GM19240 (cell line): ENCODE data around the gene PEBP1.

Experiments used
- DNase-seq: peaks from one replicate; pipeline ENCODE4 v3.0.0; 2011; ENCODE audit warnings: low spot score; ENCODE audit not compliant: insufficient read length

PEBP1 gene

DNA sequence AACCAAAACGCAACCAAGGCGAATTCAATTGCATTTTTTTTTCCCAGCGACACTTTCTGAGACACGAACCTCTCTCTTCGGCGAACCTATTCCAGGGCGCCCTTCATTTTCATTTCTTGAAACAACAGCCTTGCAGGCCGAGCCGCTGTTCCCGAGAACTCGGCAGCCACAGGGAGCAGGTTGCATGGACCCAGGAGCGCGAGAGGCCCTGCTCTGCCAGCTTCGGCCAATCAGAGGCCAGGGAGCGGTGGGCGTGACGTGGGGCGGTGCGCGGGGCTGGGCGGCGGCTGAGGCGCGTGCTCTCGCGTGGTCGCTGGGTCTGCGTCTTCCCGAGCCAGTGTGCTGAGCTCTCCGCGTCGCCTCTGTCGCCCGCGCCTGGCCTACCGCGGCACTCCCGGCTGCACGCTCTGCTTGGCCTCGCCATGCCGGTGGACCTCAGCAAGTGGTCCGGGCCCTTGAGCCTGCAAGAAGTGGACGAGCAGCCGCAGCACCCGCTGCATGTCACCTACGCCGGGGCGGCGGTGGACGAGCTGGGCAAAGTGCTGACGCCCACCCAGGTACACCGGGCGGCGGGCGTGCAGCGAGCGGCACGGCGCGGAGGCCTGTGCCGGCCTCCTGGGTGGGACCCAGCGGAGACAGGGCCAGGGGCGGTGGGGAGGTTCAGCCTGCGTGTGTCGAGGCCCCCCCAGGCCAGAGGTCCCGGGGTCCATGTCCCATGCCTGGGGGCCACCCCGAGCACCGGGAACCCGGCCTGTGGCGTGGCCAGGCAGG, at the start of gene PEBP1:
TSS of gene PEBP1 (plus strand) at position 337 of the 771 bp plus-strand sequence. CDS start at position 423, 86 bp downstream.
- DNase-seq: peak; percentile 86

DNA sequence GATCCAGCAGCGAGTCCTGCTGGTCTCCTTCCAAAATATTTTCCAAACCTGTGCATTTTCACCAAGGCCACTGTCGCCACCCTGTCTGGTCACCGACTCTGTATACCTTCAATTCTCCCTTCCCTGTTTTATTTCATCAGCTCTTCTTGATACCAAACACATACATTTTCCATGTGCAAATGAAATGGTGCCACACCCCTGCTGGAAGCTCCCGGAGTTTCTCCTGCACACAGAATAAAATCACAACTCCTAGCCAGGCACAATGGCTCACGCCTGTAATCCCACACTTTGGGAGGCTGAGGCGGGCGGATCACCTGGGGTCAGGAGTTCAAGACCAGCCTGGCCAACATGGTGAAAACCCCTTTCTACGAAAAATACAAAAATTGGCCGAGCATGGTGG, 46.1 kb upstream of the PEBP1 start:
- no peak for DNase-seq

DNA sequence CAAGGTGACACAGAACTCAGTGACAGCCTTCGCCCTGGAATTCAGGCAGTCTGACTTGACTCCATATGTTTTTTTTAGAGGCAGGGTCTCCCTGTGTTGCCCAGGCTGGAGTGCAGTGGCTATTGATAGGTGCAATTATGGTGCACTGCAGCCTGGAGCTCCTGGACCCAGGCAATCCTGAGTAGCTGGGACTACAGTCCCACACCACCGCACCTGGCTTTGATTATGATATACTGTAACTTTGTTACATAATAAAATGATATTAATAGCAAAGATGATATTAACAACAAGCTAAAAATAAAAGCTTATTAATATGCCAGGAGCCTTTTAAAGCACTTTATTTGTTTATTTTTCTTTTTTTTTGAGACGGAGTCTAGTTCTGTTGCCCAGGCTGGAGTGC, 41.9 kb upstream of the PEBP1 start:
- DNase-seq: no peak

DNA sequence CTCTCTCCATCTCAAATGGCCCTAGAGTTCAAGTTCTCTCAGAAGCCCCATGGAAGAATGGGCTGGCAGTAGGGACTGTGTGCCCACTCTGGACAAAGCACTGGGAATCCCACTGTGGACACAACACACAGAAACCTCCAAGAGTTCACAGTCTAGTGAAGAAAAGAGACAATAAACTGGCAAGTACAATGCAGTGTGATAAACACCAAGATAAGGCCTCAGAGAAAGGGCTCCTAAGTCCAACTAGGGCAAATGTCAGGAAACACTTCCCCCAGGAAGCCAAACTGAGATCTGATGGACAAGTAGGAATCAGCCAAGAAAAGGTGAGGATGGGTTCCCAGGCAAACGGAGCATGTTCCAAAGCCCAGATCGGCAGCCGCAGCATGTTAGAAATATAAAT, 37.5 kb upstream of the PEBP1 start:
- no peak for DNase-seq

DNA sequence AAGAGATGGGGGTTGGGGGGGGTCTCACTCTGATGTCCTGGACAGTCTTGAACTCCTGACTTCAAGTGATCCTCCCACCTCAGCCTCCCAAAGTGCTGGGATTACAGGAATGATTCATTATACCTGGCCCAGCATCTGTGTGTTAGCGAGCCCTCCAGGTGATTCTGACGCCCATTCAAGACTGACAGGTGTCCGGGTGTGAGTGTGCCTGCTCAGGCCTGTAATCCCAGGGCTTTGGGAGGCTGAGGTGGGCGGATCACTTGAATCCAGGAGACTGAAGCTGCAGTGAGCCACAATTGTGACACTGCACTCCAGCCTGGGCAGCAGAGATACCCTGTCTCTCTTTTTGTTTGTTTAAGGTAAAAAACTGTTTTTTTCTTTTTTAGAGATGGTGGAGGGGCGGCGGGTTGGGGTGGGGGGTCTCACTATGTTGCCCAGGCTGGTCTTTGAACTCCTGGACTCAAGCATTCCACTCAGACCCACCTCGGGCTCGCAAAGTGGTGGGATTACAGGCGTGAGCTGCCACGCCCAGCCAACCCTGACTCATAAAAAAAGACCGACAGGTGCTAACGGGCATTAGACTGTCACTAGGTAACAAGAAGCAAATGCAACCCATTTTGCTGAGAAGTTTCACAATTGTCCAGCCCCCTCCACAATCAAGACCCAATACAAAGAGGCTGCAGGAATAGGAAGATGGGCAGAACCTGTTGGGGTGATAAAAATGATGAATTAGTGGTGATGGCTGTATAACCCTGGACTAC, 36.8 kb upstream of the PEBP1 start:
- DNase-seq: no peak

DNA sequence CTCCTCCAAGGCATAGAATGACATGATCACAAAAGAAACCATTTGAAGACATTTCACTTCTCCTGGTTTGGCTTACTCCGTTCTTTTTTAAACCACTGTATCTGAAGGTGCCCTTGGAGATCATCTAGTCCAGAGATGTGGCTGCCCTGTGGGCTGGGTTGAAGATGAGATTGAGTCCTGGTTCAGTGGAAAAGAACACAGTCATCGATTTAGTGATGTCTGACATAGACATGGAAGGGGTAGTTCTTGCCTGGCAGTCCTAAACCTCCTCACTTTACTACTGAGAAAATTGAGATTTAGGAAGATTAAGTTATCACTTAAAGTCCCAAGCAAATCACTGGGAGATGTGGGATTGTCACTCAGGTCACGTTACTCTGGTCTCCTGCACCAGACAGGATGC, 34.9 kb upstream of the PEBP1 start:
- DNase-seq: no peak

DNA sequence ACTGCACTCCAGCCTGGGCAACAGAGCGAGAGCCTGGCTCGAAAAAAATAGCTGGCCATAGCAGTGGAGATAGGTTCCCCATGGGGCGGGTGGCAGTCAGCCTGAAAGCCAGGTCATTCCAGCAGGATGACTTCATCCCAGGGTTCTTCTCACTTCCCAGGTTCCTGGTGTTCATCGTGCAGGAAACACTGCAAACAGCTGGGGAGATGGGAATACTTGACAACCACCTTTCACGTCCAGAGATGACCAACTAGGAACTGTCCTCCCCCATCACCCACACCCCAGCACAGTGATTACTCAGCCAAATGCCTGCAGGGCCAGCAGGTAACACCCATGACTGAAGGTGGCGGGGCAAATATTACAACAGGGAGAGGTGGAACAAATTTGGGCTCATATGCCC, 33.9 kb upstream of the PEBP1 start:
- DNase-seq: no peak

DNA sequence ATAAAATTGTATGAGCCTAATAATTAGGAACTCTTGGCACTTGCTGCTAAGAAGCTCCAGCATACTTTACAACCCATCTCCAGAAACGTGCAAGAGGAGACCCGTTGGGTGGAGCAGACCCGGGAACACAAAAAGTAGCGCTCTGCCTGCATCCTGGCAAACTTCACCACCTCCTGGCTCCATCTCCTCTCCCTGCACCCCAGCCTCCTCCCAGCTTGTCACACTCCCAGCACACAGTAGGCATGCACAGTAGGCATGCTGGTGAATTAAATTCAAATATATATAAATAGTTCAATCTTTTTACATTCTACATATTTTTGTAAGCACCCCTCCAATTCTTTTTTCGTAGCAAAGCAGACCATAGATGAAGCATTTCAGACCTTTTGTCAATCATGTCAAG, 33.3 kb upstream of the PEBP1 start:
- DNase-seq: no peak

DNA sequence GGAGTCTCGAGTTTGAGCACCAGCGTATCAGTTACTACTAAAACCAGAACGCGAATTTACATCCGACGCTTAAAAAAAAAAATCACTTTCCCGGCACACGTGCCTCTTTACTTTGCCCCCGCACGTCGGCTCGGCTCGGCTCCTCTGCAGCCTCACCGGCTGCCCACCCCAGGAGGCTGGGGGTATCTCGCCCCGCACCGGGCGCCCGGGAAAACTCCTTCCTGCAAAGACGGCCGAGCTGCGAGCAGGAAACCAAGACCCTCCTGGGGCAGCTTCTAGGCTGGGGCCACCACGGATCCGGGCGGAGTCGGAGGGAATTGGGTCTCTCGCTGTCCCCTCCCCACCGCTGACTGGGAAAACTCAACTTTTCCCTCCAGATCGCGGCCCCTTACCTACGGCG, 32.7 kb upstream of the PEBP1 start:
- no peak for DNase-seq

DNA sequence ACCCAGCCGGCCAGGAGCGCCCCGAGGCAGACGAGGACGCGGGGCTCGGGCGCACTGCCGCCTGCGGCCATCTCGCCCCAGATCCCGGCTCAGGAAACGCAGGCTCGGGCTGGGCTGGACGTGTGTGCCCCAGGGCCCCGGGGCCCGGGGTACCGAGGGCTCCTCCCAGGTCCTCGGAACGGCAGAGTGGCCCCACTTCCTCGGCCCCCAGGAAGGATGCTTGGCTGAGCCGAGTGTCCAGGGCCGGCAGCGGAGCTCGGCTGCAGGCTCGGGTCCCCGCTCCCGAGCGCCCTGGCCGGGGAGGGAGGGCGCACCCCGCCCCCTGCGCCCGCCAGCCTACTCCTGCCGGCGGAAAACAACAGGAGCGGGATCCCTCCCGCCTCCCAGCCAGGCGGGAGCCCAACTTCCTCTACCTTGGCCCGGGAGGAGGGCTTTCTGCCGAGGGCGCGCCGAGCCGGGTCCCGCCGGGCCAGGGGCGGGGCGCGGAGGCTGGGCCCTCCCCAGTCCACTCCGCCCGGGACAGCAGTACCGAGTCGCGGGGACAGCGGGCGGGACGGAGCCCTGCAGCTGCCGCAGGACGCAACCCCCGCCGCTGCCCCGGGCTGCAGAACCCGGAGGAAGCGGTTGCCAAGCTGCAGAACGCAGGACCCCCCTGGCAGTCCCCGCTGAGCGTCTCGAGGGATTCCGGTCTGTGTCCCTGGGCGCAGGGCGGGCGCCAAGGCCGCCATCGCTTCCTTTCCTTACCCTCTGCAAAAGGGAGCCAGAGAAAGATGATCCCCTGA, 32.1 kb upstream of the PEBP1 start, which contains the start of gene VSIG10:
TSS of gene VSIG10 (minus strand) at position 411 of the 782 bp plus-strand sequence. CDS start at position 71, 340 bp downstream.
- DNase-seq: no peak

DNA sequence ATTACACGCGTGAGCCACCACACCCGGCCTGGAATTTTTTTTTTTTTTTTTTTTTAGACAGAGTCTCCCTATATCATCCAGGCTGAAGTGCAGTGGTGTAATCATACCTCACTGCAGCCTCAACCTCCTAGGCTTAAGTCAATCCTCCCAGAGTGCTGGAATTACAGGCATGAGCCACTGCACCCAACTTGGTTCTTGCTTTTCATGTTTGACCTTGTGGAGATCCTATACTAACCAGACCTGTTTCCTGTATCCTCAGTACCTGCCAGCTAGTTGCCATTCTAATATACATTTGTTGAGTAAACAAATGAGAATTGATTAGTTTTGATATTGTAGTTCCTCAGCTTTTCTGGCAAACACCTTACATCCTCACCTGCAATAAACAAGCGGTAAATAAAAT, 28.9 kb upstream of the PEBP1 start:
- no peak for DNase-seq

DNA sequence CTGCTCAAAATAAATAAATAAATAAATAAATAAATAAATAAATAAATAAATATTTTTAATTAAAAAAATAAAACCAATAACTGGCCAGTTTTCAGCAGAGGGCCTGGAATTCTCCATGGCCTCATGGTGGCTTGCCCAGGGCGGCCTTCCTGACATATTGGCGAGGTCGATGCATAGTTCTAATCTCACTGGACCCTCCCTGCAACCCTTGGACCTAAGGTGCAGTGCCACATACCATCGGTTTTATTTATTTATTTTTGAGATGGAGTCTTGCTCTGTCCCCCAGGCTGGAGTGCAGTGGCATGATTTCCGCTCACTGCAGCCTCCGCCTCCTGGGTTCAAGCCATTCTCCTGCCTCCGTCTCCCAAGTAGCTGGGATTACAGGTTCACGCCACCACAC, 28.2 kb upstream of the PEBP1 start:
- DNase-seq: no peak

DNA sequence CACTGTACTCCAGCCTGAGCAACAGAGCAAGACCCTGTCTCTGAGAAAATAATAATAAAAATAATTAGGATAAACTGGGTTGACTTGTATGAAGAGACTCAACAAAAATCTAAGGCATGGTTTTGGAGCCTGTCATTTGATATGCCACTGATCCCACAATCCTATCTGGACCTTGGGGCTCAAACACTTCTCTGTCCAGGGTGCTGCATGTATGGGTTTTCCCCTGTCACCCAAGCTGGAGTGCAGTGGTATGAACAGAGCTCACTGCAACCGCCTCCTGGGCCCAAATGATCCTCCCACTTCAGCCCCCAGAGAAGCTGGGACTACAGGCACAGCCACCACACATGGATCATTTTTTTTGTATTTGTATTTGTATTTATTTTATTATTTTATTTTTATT, 26.8 kb upstream of the PEBP1 start:
- no peak for DNase-seq

DNA sequence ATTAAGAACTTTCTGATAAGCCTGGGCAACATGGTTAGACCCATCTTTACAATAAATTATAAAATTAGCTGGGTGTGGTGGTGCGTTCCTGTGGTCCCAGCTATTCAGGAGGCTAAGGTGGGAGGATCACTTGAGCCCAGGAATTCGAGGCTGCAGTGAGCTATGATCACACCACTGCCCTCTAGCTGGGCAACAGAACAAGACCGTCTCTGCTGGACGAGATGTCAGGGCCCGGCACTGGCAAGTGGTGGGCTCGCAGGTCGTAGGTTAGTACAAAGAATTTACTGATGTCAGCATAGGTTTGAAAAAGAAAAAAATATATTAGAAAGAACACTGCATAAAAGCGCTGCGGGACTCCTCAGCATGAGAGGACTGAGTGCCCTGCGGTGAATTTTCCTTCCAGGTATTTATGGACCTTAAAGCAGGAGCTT, 16.5 kb upstream of the PEBP1 start:
- DNase-seq: no peak

DNA sequence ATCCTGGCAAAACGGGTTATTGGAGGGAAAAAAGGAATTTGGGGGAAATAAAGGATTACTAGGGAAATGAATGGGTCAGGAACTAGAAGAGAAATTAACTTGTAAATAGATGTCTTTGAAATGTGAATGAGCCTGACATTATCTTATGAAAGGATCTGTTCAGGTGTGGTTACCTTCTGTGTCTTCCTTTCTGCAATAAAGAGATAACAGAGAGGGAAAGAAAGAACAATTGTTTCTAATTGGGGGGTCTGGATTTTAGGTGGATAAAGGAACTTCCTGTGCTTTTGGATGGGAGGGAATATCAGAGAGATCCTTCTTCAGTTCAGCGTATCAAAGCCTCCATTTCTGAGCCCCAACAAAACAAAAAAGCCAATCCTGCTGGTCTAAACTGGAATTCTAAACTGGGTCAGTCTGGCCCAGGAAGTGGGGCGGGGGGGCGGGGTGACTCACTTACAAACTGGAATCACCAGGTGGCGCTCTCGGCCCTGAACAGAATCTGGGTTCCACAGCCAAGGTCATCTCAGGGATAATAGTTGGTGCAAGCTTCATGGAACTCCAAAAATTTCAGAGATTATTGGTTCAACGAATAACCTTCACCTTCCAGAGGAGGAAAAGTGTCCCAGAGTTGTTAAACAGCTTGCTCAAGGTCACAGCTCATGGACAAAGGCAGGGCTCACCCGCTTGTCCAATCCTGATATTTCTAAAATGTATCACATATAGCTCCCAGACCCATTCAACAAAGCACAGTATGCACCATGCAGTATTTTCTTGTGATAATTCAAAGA, 15.2 kb upstream of the PEBP1 start:
- peak; percentile 85 for DNase-seq

DNA sequence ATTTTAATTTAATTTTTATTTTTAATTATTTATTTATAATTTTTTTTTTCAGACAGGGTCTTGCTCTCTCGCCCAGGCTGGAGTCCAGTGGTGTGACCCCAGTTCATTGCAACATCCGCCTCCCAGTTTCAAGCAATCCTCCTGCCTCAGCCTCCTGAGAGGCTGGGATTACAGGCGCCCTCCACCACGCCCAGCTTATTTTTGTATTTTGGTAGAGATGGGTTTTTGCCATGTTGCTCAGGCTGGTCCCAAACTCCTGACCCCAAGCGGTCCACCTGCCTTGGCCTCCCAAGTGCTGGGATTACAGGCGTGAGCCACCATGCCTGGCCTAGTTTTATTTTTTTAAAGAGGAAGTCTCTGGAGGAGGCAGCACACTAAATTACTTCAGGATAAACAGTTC, 13.7 kb upstream of the PEBP1 start:
- no peak for DNase-seq

DNA sequence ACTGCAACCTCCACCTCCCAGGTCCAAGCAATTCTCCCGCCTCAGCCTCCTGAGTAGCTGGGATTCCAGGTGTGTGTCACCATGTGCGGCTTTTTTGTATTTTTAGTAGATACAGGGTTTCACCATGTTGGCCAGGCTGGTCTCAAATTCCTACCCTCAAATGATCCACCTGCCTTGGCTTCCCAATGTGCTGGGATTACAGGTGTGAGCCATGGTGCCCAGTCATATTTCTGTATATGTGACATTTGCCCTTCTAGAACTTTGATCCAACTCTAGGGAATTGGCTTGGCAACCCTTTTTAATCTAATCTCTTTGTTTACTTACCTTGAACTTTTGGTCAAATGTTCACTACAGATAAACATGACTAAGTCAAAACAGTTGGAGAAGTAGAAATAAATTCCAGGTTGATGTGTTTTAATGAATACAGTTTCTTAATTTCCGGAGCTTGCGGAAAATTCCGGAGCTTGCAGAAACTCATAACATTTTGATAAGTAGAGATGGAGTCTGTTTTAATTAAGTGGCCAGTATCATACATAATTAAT, 11.5 kb upstream of the PEBP1 start:
- DNase-seq: no peak

DNA sequence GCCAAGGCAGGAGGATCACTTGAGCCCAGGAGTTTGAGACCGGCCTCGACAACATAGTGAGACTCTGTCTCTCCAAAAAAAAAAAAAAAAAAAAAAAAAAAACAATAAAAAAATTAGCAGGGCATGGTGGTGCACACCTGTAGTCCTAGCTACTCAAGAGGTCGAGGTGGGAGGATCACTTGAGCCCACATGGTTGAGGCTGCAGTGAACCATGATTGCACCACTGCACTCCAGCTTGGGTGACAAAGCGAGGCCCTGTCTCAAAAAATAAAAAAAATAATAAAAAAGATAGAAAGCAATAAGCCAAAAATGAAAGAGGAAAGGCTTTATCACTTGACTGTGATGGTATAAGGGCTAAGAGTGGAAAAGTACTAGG, 10.2 kb upstream of the PEBP1 start:
- DNase-seq: no peak

DNA sequence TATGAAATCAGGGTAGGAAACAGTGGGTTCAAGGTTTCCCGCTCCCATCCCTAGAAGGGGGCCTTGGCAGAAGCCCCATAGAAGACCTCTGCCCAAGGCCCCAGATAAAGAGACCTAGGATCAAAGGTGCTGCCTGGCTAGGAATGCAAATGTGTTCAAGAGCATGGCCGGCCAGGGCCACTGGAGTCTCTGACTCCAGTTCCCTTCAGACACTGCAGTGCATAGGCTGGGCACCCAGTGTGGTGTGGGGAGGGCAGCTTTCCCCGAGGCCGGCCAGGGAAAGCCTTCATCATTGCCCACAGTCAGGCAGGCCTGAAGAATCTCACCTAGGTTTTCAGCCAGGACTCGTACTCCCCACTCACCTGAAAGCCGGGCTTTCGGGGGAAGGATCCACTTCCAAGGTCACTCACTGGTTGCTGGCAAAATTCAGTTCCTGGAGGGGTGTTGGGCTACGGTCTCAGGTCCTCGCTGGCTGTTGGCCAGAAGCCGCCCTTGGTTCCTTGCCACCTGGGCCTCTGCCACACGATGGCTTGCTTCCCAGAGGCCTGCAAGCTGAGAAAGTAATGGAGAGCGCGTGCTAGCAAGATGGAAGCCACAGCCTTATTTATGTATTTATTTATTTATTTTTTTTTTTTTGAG, 9.7 kb upstream of the PEBP1 start:
- no peak for DNase-seq

DNA sequence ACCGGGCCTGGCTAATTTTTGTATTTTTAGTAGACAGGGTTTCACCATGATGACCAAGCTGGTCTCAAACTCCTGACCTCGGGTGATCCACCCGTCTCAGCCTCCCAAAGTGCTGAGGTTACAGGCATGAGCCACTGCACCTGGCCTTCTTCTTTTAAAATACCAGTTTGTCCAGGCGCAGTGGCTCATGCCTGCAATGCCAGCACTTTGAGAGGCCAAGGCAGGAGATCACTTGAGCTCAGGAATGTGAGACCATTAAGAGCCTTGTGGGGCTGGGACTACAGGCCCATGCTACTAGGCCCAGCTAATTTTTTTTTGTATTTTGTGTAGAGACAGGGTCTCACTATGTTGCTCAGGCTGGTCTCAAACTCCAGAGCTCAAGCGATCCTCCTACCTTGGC, 8.1 kb upstream of the PEBP1 start:
- no peak for DNase-seq
